HuH-7 (cell line): ENCODE data around the gene MYO18A.

Experiments used
- DNase-seq: peaks from one replicate; pipeline ENCODE4 v3.0.0; 2011; ENCODE audit warnings: low spot score

MYO18A gene

GRCh38 chr17:29032013-29032856, 148.0 kb downstream of the MYO18A start:
- DNase-seq: no peak

DNA sequence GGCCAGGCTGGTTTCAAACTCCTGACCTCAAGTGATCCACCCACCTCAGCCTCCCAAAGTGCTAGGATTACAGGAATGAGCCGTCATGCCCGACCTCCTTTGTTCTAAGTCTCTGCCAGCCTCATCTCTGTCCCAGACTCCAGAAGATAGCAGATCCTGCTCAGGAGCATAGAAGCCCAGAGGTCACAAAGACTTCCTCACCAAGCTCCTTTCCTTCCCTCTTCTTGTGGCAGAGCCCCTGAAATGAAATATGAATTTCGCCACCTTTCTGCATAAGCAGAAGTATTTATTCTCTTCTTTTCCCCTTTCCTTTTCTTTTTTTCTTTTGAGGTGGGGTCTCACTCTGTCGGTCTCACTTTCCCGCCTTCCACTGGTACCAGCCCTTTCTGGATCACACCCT, 148.7 kb downstream of the MYO18A start:
- DNase-seq: no peak

DNA sequence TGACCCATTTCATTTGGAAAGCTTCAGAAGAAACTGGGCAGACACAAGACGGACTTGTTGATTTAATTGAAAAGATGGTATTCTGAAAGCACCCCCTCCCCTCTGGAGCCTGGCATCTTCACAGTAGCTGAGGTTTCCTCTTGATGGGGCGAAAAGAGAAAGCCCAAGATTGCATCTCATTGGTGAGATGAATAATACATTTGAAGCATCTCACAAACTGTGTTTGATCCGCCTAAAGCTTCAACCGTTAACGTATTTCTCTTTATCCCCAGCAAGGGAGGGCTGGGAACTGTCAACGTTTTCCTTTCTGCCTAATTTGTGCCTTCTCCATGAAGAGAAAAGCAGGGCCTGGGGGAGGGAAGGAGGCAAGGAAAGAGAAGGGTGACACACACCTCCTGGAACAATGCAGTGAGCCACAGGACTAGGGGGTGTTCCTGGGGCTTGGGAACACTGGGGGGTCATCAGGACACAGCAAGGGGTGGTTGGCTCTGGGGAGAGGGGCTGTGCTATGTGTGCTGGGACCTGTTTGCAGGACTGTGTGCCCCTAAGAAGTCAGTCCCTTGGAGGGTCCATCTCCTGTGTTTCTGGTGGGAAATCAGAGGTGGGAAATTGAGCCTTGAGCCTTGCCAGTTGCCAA, 155.8 kb downstream of the MYO18A start:
- no peak for DNase-seq

DNA sequence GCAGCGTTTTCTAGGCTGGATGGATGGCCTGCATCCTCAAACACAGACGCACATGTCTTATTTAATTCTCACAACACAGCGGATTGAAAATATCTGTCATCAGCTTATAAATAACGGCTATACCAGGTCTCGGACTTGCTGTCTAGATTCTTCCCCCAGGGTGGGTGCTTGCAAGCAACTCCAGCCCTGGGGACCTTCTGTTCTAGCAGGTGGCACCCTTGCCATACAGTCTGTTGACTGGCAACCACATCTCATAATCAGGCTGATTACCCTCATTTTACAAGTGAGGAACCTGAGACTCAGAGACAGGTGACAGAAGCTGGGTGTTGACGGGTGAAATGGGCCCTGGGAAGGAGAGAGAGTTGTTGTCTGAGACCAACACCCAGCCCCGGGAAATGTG, 158.1 kb downstream of the MYO18A start:
- no peak for DNase-seq

DNA sequence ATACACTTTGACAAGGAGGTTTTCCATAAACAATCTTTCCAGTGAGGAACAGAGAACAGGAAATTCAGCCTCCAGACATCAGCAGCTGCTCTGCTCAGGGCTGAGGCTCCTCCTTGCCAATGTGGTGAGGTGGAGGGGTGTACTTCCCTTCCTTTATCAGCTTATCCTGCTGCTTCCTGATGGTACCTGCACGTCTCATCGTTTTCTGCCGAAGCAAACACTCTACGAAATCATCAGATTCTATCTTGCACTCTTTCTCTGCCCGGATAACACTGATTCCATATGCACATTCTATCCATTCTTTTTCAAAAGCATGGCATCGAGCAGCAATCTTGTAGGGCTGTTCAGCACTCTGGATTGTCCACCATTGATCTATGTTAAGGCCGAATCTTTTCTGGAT, 159.0 kb downstream of the MYO18A start:
- DNase-seq: no peak
